Activated T-cell treated with anti-CD3 and anti-CD28 coated beads for 48 hours (primary cell): ENCODE results near the gene HCN3.
A peak's percentile ranks its signal among the peaks of the same experiment; 100 is the strongest.
"Not testable (repeated sequence)": the region's sequence is repeated elsewhere in the genome, so short reads cannot be mapped to it uniquely, and the experiment has no call there.

Experiments used
- DNase-seq: peaks from one replicate; pipeline ENCODE4 v3.0.0-alpha.2; 2020; ENCODE audit warnings: low read depth

Gene HCN3

GRCh38 chr1:155284476-155284875, 7.2 kb downstream of the HCN3 start:
- no peak for DNase-seq

- no peak for DNase-seq
Observed at GRCh38 chr1:155285063-155285462, 7.8 kb downstream of the HCN3 start.

GRCh38 chr1:155285631-155286044, 8.4 kb downstream of the HCN3 start:
- DNase-seq, result no peak

GRCh38 chr1:155286544-155286943, 9.3 kb downstream of the HCN3 start:
- DNase-seq, result no peak

- DNase-seq, result no peak
Observed at GRCh38 chr1:155287987-155288543, 10.8 kb downstream of the HCN3 start.

GRCh38 chr1:155291006-155291405, 13.7 kb downstream of the HCN3 start:
- not testable (repeated sequence) for DNase-seq

GRCh38 chr1:155293086-155293749, 16.0 kb downstream of the HCN3 start:
- no peak for DNase-seq

- DNase-seq, result no peak
Observed at GRCh38 chr1:155294520-155295182, 17.4 kb downstream of the HCN3 start.

- no peak for DNase-seq
Observed at GRCh38 chr1:155295183-155295941, 18.1 kb downstream of the HCN3 start.

GRCh38 chr1:155295942-155296267, 18.6 kb downstream of the HCN3 start:
- no peak for DNase-seq

GRCh38 chr1:155296661-155297060, 19.4 kb downstream of the HCN3 start:
- DNase-seq, result no peak

GRCh38 chr1:155297384-155297783, 20.1 kb downstream of the HCN3 start:
- DNase-seq, result no peak

- no peak for DNase-seq
Observed at GRCh38 chr1:155300024-155300423, 22.8 kb downstream of the HCN3 start.

GRCh38 chr1:155300553-155301329, 23.5 kb downstream of the HCN3 start:
- no peak for DNase-seq

GRCh38 chr1:155301342-155301841, 24.1 kb downstream of the HCN3 start, which contains the start of gene PKLR:
PKLR (minus strand) TSS chr1:155301438; CDS start chr1:155301395, 43 bp downstream.
- no peak for DNase-seq

- no peak for DNase-seq
Observed at GRCh38 chr1:155304558-155305063, 27.3 kb downstream of the HCN3 start.

GRCh38 chr1:155305881-155306391, 28.7 kb downstream of the HCN3 start:
- no peak for DNase-seq

- DNase-seq, result no peak
Observed at GRCh38 chr1:155307247-155307740, 30.0 kb downstream of the HCN3 start.

- peak; percentile 96 for DNase-seq
Observed at GRCh38 chr1:155308493-155309422, 31.5 kb downstream of the HCN3 start, which contains the start of gene FDPS. FDPS (plus strand) TSS chr1:155308866; CDS start chr1:155309790, 924 bp downstream.
